Caco-2 (cell line): ENCODE measurements around the gene SLC29A4. TPM values are rescaled to one million over a fixed set of nuclear protein-coding genes. Genes with fewer than 3 reads are reported as not detected.

ENCODE experiments used
- BruUV-seq: library from RNA; stranded (reverse); fragments of 400-500 nt; replicated peaks from 2 replicates; lab custom pipeline; 2021; lab: Mats Ljungman, UMichigan
- CTCF ChIA-PET: fragments of 300-600 bp; sonication (Branson Sonifier 250); formaldehyde crosslinking; loops from one replicate; lab custom pipeline; 2022; ENCODE audit warnings: antibody characterized with exemption; lab: Charles Lee
- POLR2A ChIA-PET: fragments of 300-600 bp; sonication (Branson Sonifier 250); formaldehyde crosslinking; loops from one replicate; lab custom pipeline; 2022; ENCODE audit warnings: antibody characterized with exemption; lab: Charles Lee
- DNase-seq, 2 experiments: peaks; one replicate each; pipeline versions ENCODE4 v3.0.0 to v3.0.0-alpha.2; 2020 to 2022
- H3K27me3 ChIP-seq: replicated peaks from 2 replicates; pipeline ENCODE4 v1.6.0; 2011; ENCODE audit warnings: low read length; ENCODE audit not compliant: control insufficient read depth, insufficient read depth
- H3K36me3 ChIP-seq: 2 replicates; pipeline ENCODE4 v1.5.1; 2011; ENCODE audit warnings: low read length; ENCODE audit not compliant: control insufficient read depth, insufficient read depth
- H3K4me1 ChIP-seq: fragments of 250-450 bp; sonication (Bioruptor Pico); 2 replicates; pipeline ENCODE4 v1.5.1; 2020; ENCODE audit warnings: mild to moderate bottlenecking
- H3K4me3 ChIP-seq: 2 replicates; pipeline ENCODE4 v1.5.1; 2011; ENCODE audit warnings: low read depth, mild to moderate bottlenecking, control low read depth, low read length
- H3K9me3 ChIP-seq: fragments of 250-450 bp; sonication (Bioruptor Pico); 2 replicates; pipeline ENCODE4 v1.5.1; 2020; ENCODE audit warnings: mild to moderate bottlenecking, moderate library complexity
- H3K27ac Mint-ChIP-seq: one replicate; pipeline ENCODE4 v1.8.0; 2022; ENCODE audit warnings: mixed read lengths; ENCODE audit not compliant: unreplicated experiment
- H3K27me3 Mint-ChIP-seq: one replicate; pipeline ENCODE4 v1.8.0; 2022; ENCODE audit warnings: mixed read lengths; ENCODE audit not compliant: insufficient read depth, unreplicated experiment
- H3K36me3 Mint-ChIP-seq: one replicate; pipeline ENCODE4 v1.8.0; 2022; ENCODE audit warnings: mild to moderate bottlenecking, mixed read lengths; ENCODE audit not compliant: insufficient read depth, unreplicated experiment
- H3K4me1 Mint-ChIP-seq: one replicate; pipeline ENCODE4 v1.8.0; 2022; ENCODE audit warnings: low read depth, mixed read lengths; ENCODE audit not compliant: unreplicated experiment
- H3K4me3 Mint-ChIP-seq: one replicate; pipeline ENCODE4 v1.8.0; 2022; ENCODE audit warnings: mild to moderate bottlenecking, moderate library complexity, mixed read lengths; ENCODE audit not compliant: unreplicated experiment
- H3K9me3 Mint-ChIP-seq: one replicate; pipeline ENCODE4 v1.8.0; 2022; ENCODE audit warnings: mixed read lengths; ENCODE audit not compliant: unreplicated experiment
- CTCF ChIP-seq, 2 experiments: fragments of 200-600 bp in 1 of 2; IDR thresholded peaks; 1 replicate in 1 of 2; 2 replicates in 1 of 2; pipeline versions ENCODE4 v1.5.1 to v1.8.0; 2011 to 2022; ENCODE audit warnings: antibody characterized with exemption in 1 of 2, control low read depth in 1 of 2, inconsistent platforms in 1 of 2, low read depth in 1 of 2, low read length in 1 of 2, mild to moderate bottlenecking in 1 of 2, moderate library complexity in 1 of 2; ENCODE audit not compliant: insufficient read depth in 1 of 2, severe bottlenecking in 1 of 2, unreplicated experiment in 1 of 2
- intact Hi-C: fragments of 100-400 bp; cut with micrococcal nuclease; formaldehyde crosslinking; loops from one replicate; pipeline ENCODE4 v1.10.0; 2022; ENCODE audit not compliant: unreplicated experiment
- total RNA-seq: library from RNA; stranded (reverse); gene quantifications from 2 replicates; pipeline ENCODE4 v1.2.3, GENCODE V29; 2022

The SLC29A4 gene
- total RNA-seq, 1 experiment from 2014 or later, result 34.6 TPM

GRCh38 chr7:5350174-5350463 lies 67.4 kb downstream of the SLC29A4 start:
- Histone ChIP-seq H3K27me3 (no peaks in the 10 kb centered on the region), H3K4me1 (0 out of 2 replicates have a peak, but pooled peaks cover 4% of the 10 kb centered on the region), H3K9me3 (no peaks in the 10 kb centered on the region), H3K36me3 (peaks cover 4% of the 10 kb centered on the region), H3K4me3 (no peak overlapping the region)
- no TSS peak for BruUV-seq
- TF ChIP-seq CTCF (IDR thresholded peaks at IDR 0.05; ENCODE audit: insufficient read depth in 1 of 2, low read depth in 1 of 2, low read length in 1 of 2, severe bottlenecking in 1 of 2, unreplicated experiment in 1 of 2), result no peak
- Mint-ChIP-seq H3K9me3 (no peaks in the 10 kb centered on the region), H3K4me1 (peaks cover 13% of the 10 kb centered on the region), H3K4me3 (no peak overlapping the region), H3K27me3 (no peaks in the 10 kb centered on the region), H3K36me3 (peaks cover 41% of the 10 kb centered on the region), H3K27ac (no peak overlapping the region)
- ChIA-PET CTCF (interaction anchor here (0.5 kb wide), 1 partner anchor 14 kb away, joined by 3 read pairs; no protein-coding TSS in a partner anchor), POLR2A (no interaction called here)
- DNase-seq, result no peak
- intact Hi-C loops, result no loop called here

GRCh38 chr7:5350600-5351385 lies 68.0 kb downstream of the SLC29A4 start:
- CTCF ChIA-PET, result no interaction called here
- BruUV-seq, result no TSS peak
- TF ChIP-seq CTCF (IDR thresholded peaks at IDR 0.05; ENCODE audit: insufficient read depth in 1 of 2, low read depth in 1 of 2, low read length in 1 of 2, severe bottlenecking in 1 of 2, unreplicated experiment in 1 of 2), result no peak
- Histone ChIP-seq H3K36me3 (peaks cover 6% of the 10 kb centered on the region), H3K9me3 (no peaks in the 10 kb centered on the region), H3K27me3 (no peaks in the 10 kb centered on the region), H3K4me3 (no peak overlapping the region), H3K4me1 (0 out of 2 replicates have a peak, but pooled peaks cover 4% of the 10 kb centered on the region)
- Mint-ChIP-seq H3K9me3 (no peaks in the 10 kb centered on the region), H3K27ac (no peak overlapping the region), H3K4me1 (peaks cover 14% of the 10 kb centered on the region), H3K4me3 (no peak overlapping the region), H3K36me3 (peaks cover 46% of the 10 kb centered on the region), H3K27me3 (no peaks in the 10 kb centered on the region)
- no peak for DNase-seq
- POLR2A ChIA-PET, result no interaction called here
- intact Hi-C loops, result no loop called here

GRCh38 chr7:5351507-5352265 lies 68.9 kb downstream of the SLC29A4 start:
- Histone ChIP-seq H3K4me1 (0 out of 2 replicates have a peak, but pooled peaks cover 4% of the 10 kb centered on the region), H3K4me3 (no peak overlapping the region), H3K9me3 (no peaks in the 10 kb centered on the region), H3K27me3 (no peaks in the 10 kb centered on the region), H3K36me3 (peaks cover 7% of the 10 kb centered on the region)
- ChIA-PET POLR2A (no interaction called here), CTCF (no interaction called here)
- peaks cover 14% of the 10 kb centered on the region for H3K4me1 Mint-ChIP-seq
- no peak for DNase-seq
- intact Hi-C loops, result no loop called here
- no peak for TF ChIP-seq CTCF (IDR thresholded peaks at IDR 0.05; ENCODE audit: insufficient read depth in 1 of 2, low read depth in 1 of 2, low read length in 1 of 2, severe bottlenecking in 1 of 2, unreplicated experiment in 1 of 2)
- no peaks in the 10 kb centered on the region for H3K27me3 Mint-ChIP-seq
- H3K4me3 Mint-ChIP-seq, result no peak overlapping the region
- no peaks in the 10 kb centered on the region for H3K9me3 Mint-ChIP-seq
- peaks cover 55% of the 10 kb centered on the region for H3K36me3 Mint-ChIP-seq
- no TSS peak for BruUV-seq
- H3K27ac Mint-ChIP-seq, result no peak overlapping the region
